Subcutaneous adipose tissue (tissue), 4 donors: ENCODE results near the gene TMIGD2. TPM values are rescaled to one million over a fixed set of nuclear protein-coding genes. Genes with fewer than 3 reads are reported as not detected.

Source experiments
- CTCF ChIP-seq: fragments of 450-650 bp; IDR thresholded peaks from one replicate; pipeline ENCODE4 v1.5.1; 2016; ENCODE audit warnings: low read depth, mild to moderate bottlenecking, control low read depth, antibody characterized with exemption, moderate library complexity
- total RNA-seq, 4 donors: library from RNA; depleted of rRNA; stranded (reverse); fragments of >200 nt; gene quantifications; one replicate each; pipeline ENCODE4 v1.1.0, GENCODE V29; 2016

Gene TMIGD2
- total RNA-seq, 4 donors from 2014 or later, result 0.34 TPM; not detected in 3

- no peak for TF ChIP-seq CTCF
Measured at GRCh38 chr19:4291184-4291732, 10.9 kb downstream of the TMIGD2 start.

GRCh38 chr19:4288091-4288777 lies 14.0 kb downstream of the TMIGD2 start:
- TF ChIP-seq CTCF, result no peak

- no peak for TF ChIP-seq CTCF
Measured at GRCh38 chr19:4284974-4285373, 17.2 kb downstream of the TMIGD2 start.

- no peak for TF ChIP-seq CTCF
Measured at GRCh38 chr19:4284176-4284958, 17.8 kb downstream of the TMIGD2 start.

GRCh38 chr19:4279530-4280422 lies 22.4 kb downstream of the TMIGD2 start:
- no peak for TF ChIP-seq CTCF

GRCh38 chr19:4279267-4279529 lies 23.0 kb downstream of the TMIGD2 start:
- no peak for TF ChIP-seq CTCF
